HG03432 (cell line): Measurements from ENCODE around the gene FAM209B.
"Not testable (repeated sequence)": the region's sequence is repeated elsewhere in the genome, so short reads cannot be mapped to it uniquely, and the experiment has no call there.

Experiments used
- ATAC-seq: cut with Tn5 transposase; IDR thresholded peaks from one replicate; pipeline ENCODE4 v1.9.1; 2021; ENCODE audit warnings: mild to moderate bottlenecking, moderate library complexity; ENCODE audit not compliant: unreplicated experiment

FAM209B gene

GRCh38 chr20:56537997-56538396 lies 5.0 kb downstream of the FAM209B start:
- no peak for ATAC-seq

GRCh38 chr20:56540415-56540814 lies 7.4 kb downstream of the FAM209B start:
- ATAC-seq = no peak

- ATAC-seq = no peak
Observed at GRCh38 chr20:56542489-56543030, 9.5 kb downstream of the FAM209B start.

- ATAC-seq = no peak
Observed at GRCh38 chr20:56551571-56551970, 18.5 kb downstream of the FAM209B start.

GRCh38 chr20:56552911-56553629 lies 20.0 kb downstream of the FAM209B start:
- ATAC-seq = peak; percentile 37

GRCh38 chr20:56554869-56555268 lies 21.8 kb downstream of the FAM209B start:
- ATAC-seq = peak; percentile 92

GRCh38 chr20:56558968-56559367 lies 25.9 kb downstream of the FAM209B start:
- ATAC-seq = no peak

- ATAC-seq = not testable (repeated sequence)
Observed at GRCh38 chr20:56564526-56564925, 31.5 kb downstream of the FAM209B start.

- no peak for ATAC-seq
Observed at GRCh38 chr20:56565511-56565910, 32.5 kb downstream of the FAM209B start.

GRCh38 chr20:56566621-56567020 lies 33.6 kb downstream of the FAM209B start:
- no peak for ATAC-seq

- no peak for ATAC-seq
Observed at GRCh38 chr20:56570832-56571231, 37.8 kb downstream of the FAM209B start.

GRCh38 chr20:56572172-56572571 lies 39.1 kb downstream of the FAM209B start:
- ATAC-seq = no peak

- ATAC-seq = no peak
Observed at GRCh38 chr20:56573986-56574385, 40.9 kb downstream of the FAM209B start.

GRCh38 chr20:56574531-56575142 lies 41.6 kb downstream of the FAM209B start:
- no peak for ATAC-seq

GRCh38 chr20:56575157-56575556 lies 42.1 kb downstream of the FAM209B start:
- ATAC-seq = no peak

- no peak for ATAC-seq
Observed at GRCh38 chr20:56575961-56576360, 42.9 kb downstream of the FAM209B start.

- no peak for ATAC-seq
Observed at GRCh38 chr20:56579301-56579710, 46.3 kb downstream of the FAM209B start.

- ATAC-seq = no peak
Observed at GRCh38 chr20:56580226-56580625, 47.2 kb downstream of the FAM209B start.

GRCh38 chr20:56581701-56582100 lies 48.7 kb downstream of the FAM209B start:
- no peak for ATAC-seq

- no peak for ATAC-seq
Observed at GRCh38 chr20:56582542-56582941, 49.5 kb downstream of the FAM209B start.

GRCh38 chr20:56584916-56585315 lies 51.9 kb downstream of the FAM209B start:
- ATAC-seq = no peak
